GM23248 (cell line): ENCODE results near the gene KLHL22.
"Not testable (repeated sequence)": the region's sequence is repeated elsewhere in the genome, so short reads cannot be mapped to it uniquely, and the experiment has no call there.

Source experiments
- EZH2 ChIP-seq: fragments of 200-600 bp; sonication (generic); IDR thresholded peaks from 2 replicates; pipeline ENCODE4 v1.6.1; 2018; ENCODE audit warnings: antibody characterized with exemption, mild to moderate bottlenecking; ENCODE audit not compliant: insufficient read depth, poor library complexity, severe bottlenecking
- EZH2phosphoT487 ChIP-seq: fragments of 200-600 bp; sonication (generic); IDR thresholded peaks from 2 replicates; pipeline ENCODE4 v1.6.1; 2018; ENCODE audit warnings: antibody characterized with exemption, moderate library complexity, mild to moderate bottlenecking, low read depth; ENCODE audit not compliant: insufficient read depth

DNA sequence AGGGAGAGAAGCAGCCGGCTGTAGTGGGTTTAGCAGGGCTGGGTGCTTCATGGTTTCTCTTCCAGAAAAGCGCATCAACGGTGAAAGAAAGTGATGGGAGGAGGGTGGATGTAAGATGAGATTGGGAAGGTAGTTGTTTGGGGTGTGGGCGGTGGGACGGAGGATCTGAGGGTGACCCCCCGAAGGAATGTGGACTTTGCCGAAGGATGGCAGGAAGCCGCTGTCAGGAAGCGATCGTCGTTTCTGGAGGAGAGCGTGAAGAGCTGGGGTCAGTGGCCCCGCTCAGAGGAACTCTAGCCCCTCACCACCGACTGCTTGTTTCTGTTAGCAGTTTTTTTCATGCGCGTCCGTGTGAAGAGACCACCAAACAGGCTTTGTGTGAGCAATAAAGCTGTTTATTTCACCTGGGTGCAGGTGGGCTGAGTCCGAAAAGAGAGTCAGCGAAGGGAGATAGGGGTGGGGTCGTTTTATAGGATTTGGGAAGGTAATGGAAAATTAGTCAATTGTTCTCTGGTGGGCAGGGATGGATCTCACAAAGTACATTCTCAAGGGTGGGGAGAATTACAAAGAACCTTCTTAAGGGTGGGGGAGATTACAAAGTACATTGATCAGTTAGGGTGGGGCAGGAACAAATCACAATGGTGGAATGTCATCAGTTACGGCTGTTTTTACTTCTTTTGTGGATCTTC is 12.6 kb upstream of the KLHL22 start:
- TF ChIP-seq EZH2, EZH2phosphoT487: not testable (repeated sequence)
